K562 (cell line): Measurements from ENCODE around the gene AQP1. TPM values are rescaled to one million over a fixed set of nuclear protein-coding genes. Genes with fewer than 3 reads are reported as not detected.

Experiments used
- ATAC-seq: fragments of 200-7000 bp; cut with Tn5 transposase; 3 replicates; pipeline ENCODE4 v1.9.1; 2020; ENCODE audit warnings: moderate library complexity
- BruUV-seq: library from RNA; stranded (reverse); fragments of 400-500 nt; replicated peaks from 2 replicates; lab custom pipeline; 2021; lab: Mats Ljungman, UMichigan
- CTCF ChIA-PET: fragments of 300-600 bp; formaldehyde crosslinking; extraction: SDS; loops from one replicate; lab custom pipeline; 2021; ENCODE audit warnings: low intra/inter-chr PET ratio; lab: Yijun Ruan, JAX
- POLR2A ChIA-PET: fragments of 300-600, 350-650 bp; sonication (Branson Sonifier 250); formaldehyde crosslinking; extraction: SDS; loops from one replicate; lab custom pipeline; 2021; ENCODE audit warnings: antibody characterized with exemption, inconsistent platforms; lab: Yijun Ruan, JAX
- DNase-seq, 4 experiments: peaks; one replicate each; pipeline versions ENCODE4 v3.0.0 to v3.0.0-alpha.2; 2011 to 2018; ENCODE audit warnings: low spot score in 3 of 4, mixed read lengths in 3 of 4; ENCODE audit errors: extremely low read depth in 1 of 4
- FAIRE-seq: peaks from 2 replicates; lab custom pipeline; 2011; peaks lifted over from hg19 to GRCh38; lab: Jason Lieb, UNC
- H2AFZ ChIP-seq: 2 replicates; pipeline ENCODE4 v1.6.0; 2011; ENCODE audit warnings: low read depth, low read length, control low read depth, inconsistent platforms
- H3K27ac ChIP-seq: fragments of 200-600 bp; 3 replicates; pipeline ENCODE4 v1.8.0; 2011; ENCODE audit warnings: low read depth, mild to moderate bottlenecking, control low read depth, inconsistent platforms, low read length, moderate library complexity, mixed read lengths; ENCODE audit errors: extremely low read depth
- H3K27me3 ChIP-seq, 2 experiments: fragments of 300-600 bp in 1 of 2; 2 replicates in 1 of 2; 3 replicates in 1 of 2; pipeline versions ENCODE4 v1.6.0 to v1.8.0; 2011; ENCODE audit warnings: inconsistent platforms in 2 of 2, low read length in 2 of 2, mild to moderate bottlenecking in 1 of 2, mixed read lengths in 1 of 2, moderate library complexity in 1 of 2; ENCODE audit not compliant: control insufficient read depth in 2 of 2, insufficient read depth in 2 of 2
- H3K36me3 ChIP-seq: fragments of 300-600 bp; 3 replicates; pipeline ENCODE4 v1.8.0; 2011; ENCODE audit warnings: mild to moderate bottlenecking, low read length, inconsistent platforms; ENCODE audit not compliant: control insufficient read depth, insufficient read depth
- H3K4me1 ChIP-seq, 2 experiments: fragments of 200-600 bp in 1 of 2; replicated peaks in 1 of 2; 2 replicates in 1 of 2; 3 replicates in 1 of 2; pipeline versions ENCODE4 v1.5.1 to v1.8.0; 2011; ENCODE audit warnings: inconsistent platforms in 2 of 2, low read length in 2 of 2, mild to moderate bottlenecking in 1 of 2, mixed read lengths in 1 of 2, moderate library complexity in 1 of 2; ENCODE audit not compliant: control insufficient read depth in 2 of 2, insufficient read depth in 2 of 2
- H3K4me2 ChIP-seq: 2 replicates; pipeline ENCODE4 v1.6.1; 2011; ENCODE audit warnings: low read length, control low read depth, inconsistent platforms, mixed read lengths; ENCODE audit not compliant: insufficient read depth
- H3K4me3 ChIP-seq: fragments of 200-600 bp; sonication (generic), shearing (Covaris generic); 2 replicates; pipeline ENCODE4 v1.5.1; 2016; ENCODE audit warnings: control low read depth, inconsistent platforms
- H3K79me2 ChIP-seq: fragments of 200-600 bp; 3 replicates; pipeline ENCODE4 v1.8.0; 2011; ENCODE audit warnings: low read length, inconsistent platforms; ENCODE audit not compliant: control insufficient read depth, insufficient read depth
- H3K9ac ChIP-seq, 2 experiments: 2 replicates each; pipeline versions ENCODE4 v1.6.0 to v1.6.1; 2011; ENCODE audit warnings: low read depth in 2 of 2, low read length in 2 of 2, control low read depth in 1 of 2, inconsistent platforms in 1 of 2, mild to moderate bottlenecking in 1 of 2, mixed read lengths in 1 of 2; ENCODE audit not compliant: insufficient read depth in 1 of 2
- H3K9me1 ChIP-seq: one replicate; pipeline ENCODE4 v1.6.0; 2011; ENCODE audit warnings: inconsistent platforms, mild to moderate bottlenecking, low read length, moderate library complexity; ENCODE audit not compliant: control insufficient read depth, insufficient read depth
- H3K9me3 ChIP-seq: replicated peaks from 2 replicates; pipeline ENCODE4 v1.5.1; 2011; ENCODE audit warnings: low read depth, low read length, inconsistent platforms; ENCODE audit not compliant: control insufficient read depth, insufficient read depth
- H4K20me1 ChIP-seq: replicated peaks from 2 replicates; pipeline ENCODE4 v1.6.1; 2011; ENCODE audit warnings: low read length, inconsistent platforms, mixed read lengths; ENCODE audit not compliant: control insufficient read depth, insufficient read depth
- BCL6 ChIP-seq: fragments of 250-450 bp; sonication (Bioruptor Pico); IDR thresholded peaks from 2 replicates; pipeline ENCODE4 v1.4.0; 2020
- CBFA2T3 ChIP-seq: fragments of 450-650 bp; IDR thresholded peaks from 2 replicates; pipeline ENCODE4 v1.6.1; 2017
- CBX8 ChIP-seq: fragments of 200-600 bp; sonication (generic); IDR thresholded peaks from 2 replicates; pipeline ENCODE4 v1.6.1; 2012; ENCODE audit warnings: borderline replicate concordance, mixed run types, low read depth, mild to moderate bottlenecking, moderate library complexity, mixed read lengths, low read length, control low read depth, inconsistent platforms; ENCODE audit not compliant: poor library complexity, severe bottlenecking; ENCODE audit errors: extremely low read depth
- CREB3 ChIP-seq: fragments of 450-650 bp; conservative IDR thresholded peaks from 2 replicates; pipeline ENCODE4 v1.6.1; 2016; ENCODE audit warnings: missing genetic modification characterization, low read depth, mild to moderate bottlenecking, missing compliant biosample characterization, moderate library complexity
- ELF1 ChIP-seq: fragments of 200-800 bp; sonication (Bioruptor generic); IDR thresholded peaks from 2 replicates; pipeline ENCODE4 v1.6.1; 2016; ENCODE audit warnings: missing genetic modification characterization, missing compliant biosample characterization
- EP400 ChIP-seq: fragments of 450-650 bp; IDR thresholded peaks from 2 replicates; pipeline ENCODE4 v1.6.1; 2017; ENCODE audit warnings: antibody characterized with exemption, mild to moderate bottlenecking, moderate library complexity
- GMEB1 ChIP-seq: fragments of 250-450 bp; sonication (Bioruptor Pico); IDR thresholded peaks from 2 replicates; pipeline ENCODE4 v1.4.0; 2020; ENCODE audit warnings: mild to moderate bottlenecking
- HNRNPH1 ChIP-seq: fragments of 200-400 bp; formaldehyde crosslinking; optimal IDR thresholded peaks from 2 replicates; pipeline ENCODE3; 2017; ENCODE audit warnings: low read depth, mild to moderate bottlenecking, low read length, moderate library complexity
- KDM2B ChIP-seq: fragments of 250-450 bp; sonication (Bioruptor Pico); IDR thresholded peaks from 2 replicates; pipeline ENCODE4 v1.8.0; 2021; ENCODE audit warnings: mild to moderate bottlenecking, moderate library complexity
- NONO ChIP-seq, 2 experiments: fragments of 200-400 bp in 1 of 2; fragments of 450-650 bp in 1 of 2; formaldehyde crosslinking in 1 of 2; IDR thresholded peaks; 2 replicates each; pipeline ENCODE4 v1.6.1; 2017; ENCODE audit warnings: low read depth in 2 of 2, mild to moderate bottlenecking in 2 of 2, moderate library complexity in 2 of 2, low read length in 1 of 2
- PTTG1 ChIP-seq: fragments of 450-650 bp; IDR thresholded peaks from 2 replicates; pipeline ENCODE4 v1.6.1; 2016; ENCODE audit warnings: low read depth, mild to moderate bottlenecking, missing genetic modification characterization, missing compliant biosample characterization
- SFPQ ChIP-seq: fragments of 200-400 bp; formaldehyde crosslinking; IDR thresholded peaks from 2 replicates; pipeline ENCODE4 v1.6.1; 2017; ENCODE audit warnings: mild to moderate bottlenecking, low read depth, low read length, moderate library complexity
- TFE3 ChIP-seq: fragments of 450-650 bp; formaldehyde crosslinking; IDR thresholded peaks from 2 replicates; pipeline ENCODE4 v1.4.0; 2020; ENCODE audit warnings: mild to moderate bottlenecking, mixed read lengths
- ZNF184 ChIP-seq: sonication (generic); formaldehyde crosslinking; IDR thresholded peaks from 2 replicates; pipeline ENCODE4 v1.5.0; 2020; ENCODE audit warnings: missing genetic modification reagents
- ZNF561 ChIP-seq: fragments of 450-650 bp; formaldehyde crosslinking; conservative IDR thresholded peaks from 2 replicates; pipeline ENCODE4 v1.4.0; 2020; ENCODE audit warnings: mild to moderate bottlenecking, moderate library complexity
- WGBS: fragments of 100-300 bp; shearing (Covaris generic); methylation state at CpG from one replicate; pipeline ENCODE4 v1.1.6; 2016; ENCODE audit warnings: low coverage, mixed read lengths; ENCODE audit not compliant: insufficient coverage; ENCODE audit errors: missing lambda C conversion rate; 5-methylcytosine and 5-hydroxymethylcytosine counted together
- in situ Hi-C: fragments of 300-500 bp; cut with MboI; formaldehyde crosslinking; loops from 4 replicates; pipeline ENCODE4 v1.15.0; 2018; ENCODE audit warnings: inconsistent platforms, mixed read lengths
- intact Hi-C: fragments of 100-400 bp; cut with micrococcal nuclease; formaldehyde crosslinking; loops from 2 replicates; pipeline ENCODE4 v1.14.2; 2022
- polyA plus RNA-seq, 8 experiments: library from polyadenylated mRNA; depleted of rRNA in 4 of 8; stranded (reverse) in 5 of 8; unstranded in 3 of 8; fragments of >200 nt; fragmentation: Nextera tagmentation in 2 of 8; fragmentation: Illumina TruSeq in 1 of 8; extraction: Ambion mirVana in 2 of 8; extraction: Trizol in 1 of 8; gene quantifications; 2 replicates each; pipeline versions ENCODE4 v1.2.1 to v1.2.3, GENCODE V29; 2011 to 2014; ENCODE audit warnings: inconsistent platforms in 1 of 8, missing spikeins in 1 of 8
- total RNA-seq, 7 experiments: library from RNA; depleted of rRNA in 6 of 7; stranded (reverse); fragments of >200 nt in 6 of 7; fragmentation: Illumina TruSeq in 2 of 7; extraction: Trizol in 2 of 7; gene quantifications; 2 replicates each; pipeline versions ENCODE4 v1.2.1 to v1.2.3, GENCODE V29; 2011 to 2021; ENCODE audit warnings: low replicate concordance in 1 of 7

Gene AQP1
- total and polyA plus RNA-seq, 9 of the 15 experiments (the other 6 are each of a cell fraction or from before 2014, with no cell fraction given), result 0.18 to 12.6 (median 4.1) TPM

- TF ChIP-seq ZNF561 (CRISPR knock-in tag), result no peak
- no peak for TF ChIP-seq KDM2B (CRISPR knock-in tag)
- no peak for TF ChIP-seq CBFA2T3
Observed at GRCh38 chr7:30873207-30873606, 38.4 kb upstream of the AQP1 start (continued).

- FAIRE-seq, result no peak
- CTCF ChIA-PET, result no interaction called here
- no peak overlapping the region for H3K9ac ChIP-seq
Observed at GRCh38 chr7:30873656-30874055, 38.0 kb upstream of the AQP1 start.

More at GRCh38 chr7:30873656-30874055, 38.0 kb upstream of the AQP1 start:
- POLR2A ChIA-PET, result interaction anchor here (0.6 kb wide), 1 partner anchor 97 kb away, joined by 4 read pairs; no protein-coding TSS in a partner anchor
- 76% methylated on average over 6 of the region's 6 CpGs for WGBS
- Histone ChIP-seq H3K4me3 (no peak overlapping the region), H3K9me1 (no peaks in the 10 kb centered on the region), H3K4me2 (no peak overlapping the region), H3K27ac (no peak overlapping the region), H4K20me1 (no peaks in the 10 kb centered on the region), H3K36me3 (peaks cover 7% of the 10 kb centered on the region; the same call in 1 of the 3 replicates), H3K79me2 (no peaks in the 10 kb centered on the region), H3K4me1 (peaks cover 0 to 6% of the 10 kb centered on the region in 2 experiments; a peak in 2 of 5 replicates), H3K9me3 (no peaks in the 10 kb centered on the region), H3K27me3 (no peaks in the 10 kb centered on the region), H2AFZ (no peak overlapping the region)
- ATAC-seq, result no peak
- no peak for DNase-seq
- intact Hi-C loops (no loop called here), in situ Hi-C loops (no loop called here)
- no TSS peak for BruUV-seq
- TF ChIP-seq NONO (IDR thresholded peaks at IDR 0.05; ENCODE audit: low read depth in 2 of 2, low read length in 1 of 2) (no peak), CBX8 (no peak), EP400 (no peak), ELF1 (tag) (no peak), SFPQ (no peak), BCL6 (CRISPR knock-in tag) (no peak), HNRNPH1 (no peak), ZNF184 (CRISPR knock-in tag) (no peak), TFE3 (no peak), CREB3 (tag) (no peak), GMEB1 (CRISPR knock-in tag) (no peak), PTTG1 (no peak)
